Metanephros (tissue), 1 donor: ENCODE data around the gene OR1J2. TPM values are rescaled to one million over a fixed set of nuclear protein-coding genes. Genes with fewer than 3 reads are reported as not detected.

Source experiments
- total RNA-seq: library from RNA; depleted of rRNA; stranded (reverse); fragments of >200 nt; gene quantifications from one replicate; pipeline ENCODE4 v1.2.3, GENCODE V29; 2014

OR1J2 gene, protein sequence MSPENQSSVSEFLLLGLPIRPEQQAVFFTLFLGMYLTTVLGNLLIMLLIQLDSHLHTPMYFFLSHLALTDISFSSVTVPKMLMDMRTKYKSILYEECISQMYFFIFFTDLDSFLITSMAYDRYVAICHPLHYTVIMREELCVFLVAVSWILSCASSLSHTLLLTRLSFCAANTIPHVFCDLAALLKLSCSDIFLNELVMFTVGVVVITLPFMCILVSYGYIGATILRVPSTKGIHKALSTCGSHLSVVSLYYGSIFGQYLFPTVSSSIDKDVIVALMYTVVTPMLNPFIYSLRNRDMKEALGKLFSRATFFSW
- not detected for total RNA-seq

DNA sequence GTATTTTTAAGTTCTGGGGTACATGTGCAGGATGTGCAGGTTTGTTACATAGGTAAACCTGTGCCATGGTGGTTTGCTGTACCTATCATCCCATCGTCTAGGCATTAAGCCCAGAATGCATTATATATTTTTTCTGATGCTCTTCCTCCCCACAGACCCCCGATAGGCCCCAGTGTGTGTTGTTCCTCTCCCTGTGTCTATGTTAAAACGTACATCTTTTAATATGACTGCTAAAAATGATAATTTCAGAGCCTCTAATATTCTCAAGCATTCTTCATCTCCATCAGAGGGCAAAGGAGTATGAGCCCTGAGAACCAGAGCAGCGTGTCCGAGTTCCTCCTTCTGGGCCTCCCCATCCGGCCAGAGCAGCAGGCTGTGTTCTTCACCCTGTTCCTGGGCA is at the start of gene OR1J2:
Gene OR1J2, plus strand, starts transcription at position 301 of the 400 bp plus-strand sequence. Its CDS starts 0 bp downstream, at position 301.

DNA sequence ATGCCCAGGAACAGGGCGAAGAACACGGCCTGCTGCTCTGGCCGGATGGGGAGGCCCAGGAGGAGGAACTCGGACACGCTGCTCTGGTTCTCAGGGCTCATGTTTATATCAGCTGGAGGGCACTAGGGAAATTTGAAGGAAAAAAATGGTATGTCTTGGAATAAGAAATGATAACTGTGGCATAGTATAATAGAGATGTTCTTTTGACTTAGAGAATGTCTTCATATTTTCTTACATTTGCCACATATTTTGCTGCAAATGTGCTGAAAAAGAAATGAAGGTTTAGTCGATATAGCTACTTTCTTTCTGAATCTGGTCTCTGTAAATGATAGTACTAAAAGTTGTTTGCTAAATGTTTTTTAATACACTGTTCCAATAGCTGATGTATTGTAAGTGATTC is 32.8 kb upstream of the OR1J2 start, which contains the start of gene OR1J1:
Gene OR1J1, minus strand, starts transcription at position 101 of the 400 bp plus-strand sequence. Its CDS starts 0 bp downstream, at position 101.

DNA sequence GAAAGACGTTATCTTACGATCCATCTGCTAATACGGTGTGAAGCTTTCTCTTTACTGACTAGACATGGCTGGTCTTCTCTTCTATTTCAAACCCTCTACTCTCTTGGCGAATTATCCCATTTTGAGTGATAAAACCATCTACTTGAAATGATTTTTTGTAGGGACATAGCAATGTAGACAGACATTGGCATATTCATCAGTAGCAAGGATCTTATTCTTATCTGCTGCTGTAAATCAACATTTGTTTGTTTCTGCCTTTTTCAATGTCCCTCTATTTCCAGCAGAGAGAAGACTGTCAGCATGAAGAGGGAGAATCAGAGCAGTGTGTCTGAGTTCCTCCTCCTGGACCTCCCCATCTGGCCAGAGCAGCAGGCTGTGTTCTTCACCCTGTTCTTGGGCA is 8.2 kb downstream of the OR1J2 start, which contains the start of gene OR1J4:
Gene OR1J4, plus strand, starts transcription at position 301 of the 400 bp plus-strand sequence. Its CDS starts 0 bp downstream, at position 301.

DNA sequence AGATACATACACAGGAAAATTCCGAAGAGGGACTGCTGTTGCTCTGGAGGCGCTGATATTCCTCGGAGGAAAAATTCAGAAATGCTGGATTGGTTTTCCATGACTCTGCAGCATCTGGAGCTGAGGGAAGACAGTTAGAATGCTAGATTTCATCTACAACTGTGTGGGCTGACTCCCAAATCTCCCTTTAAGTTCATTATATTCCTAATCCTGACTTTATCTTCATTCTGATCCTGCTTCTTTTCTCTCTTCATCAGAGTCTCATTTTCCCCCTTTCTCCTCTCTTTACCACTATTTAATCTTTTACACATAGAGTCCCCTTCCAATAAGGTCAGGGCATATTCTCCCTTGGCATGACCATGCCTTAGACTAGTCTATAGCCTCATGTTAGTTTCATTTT is 16.6 kb downstream of the OR1J2 start, which contains the start of gene OR1N1:
Gene OR1N1, minus strand, starts transcription at position 101 of the 400 bp plus-strand sequence. Its CDS starts 0 bp downstream, at position 101.

DNA sequence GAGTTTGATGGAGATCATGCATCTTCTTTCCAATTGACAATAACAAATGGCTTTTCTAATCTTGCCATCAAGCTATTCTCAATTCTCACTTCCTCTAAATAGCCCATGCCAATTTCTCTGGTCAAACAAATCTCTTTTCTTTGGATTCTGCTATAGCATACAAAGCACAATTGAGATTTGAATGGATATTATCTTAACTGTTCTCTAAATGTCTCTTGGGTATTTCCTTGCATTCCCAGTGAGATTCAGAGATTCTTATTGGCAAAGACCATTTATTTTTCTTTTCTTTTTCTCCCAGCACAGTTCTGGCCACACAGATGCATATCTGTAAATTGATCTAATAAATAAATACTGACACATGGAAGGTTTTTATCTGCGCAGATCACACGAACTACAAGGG is 42.2 kb downstream of the OR1J2 start, which contains the start of gene OR1N2:
Gene OR1N2, plus strand, starts transcription at position 301 of the 400 bp plus-strand sequence. CDS start 100 bp downstream, outside the sequence.

Other genes with a start within 250 kb of the OR1J2 start
- 12.9 TPM for gene RBM18, start 246.0 kb upstream of the OR1J2 start, total RNA-seq
- 34.4 TPM for gene MRRF, start 245.9 kb upstream of the OR1J2 start, total RNA-seq
- gene PTGS1, start 139.8 kb upstream of the OR1J2 start, total RNA-seq: 9.6 TPM
- gene OR1J1, start 32.9 kb upstream of the OR1J2 start, total RNA-seq: not detected
- not detected for gene OR1J4, start 8.3 kb downstream of the OR1J2 start, total RNA-seq
- gene OR1N1, start 16.5 kb downstream of the OR1J2 start, total RNA-seq: not detected
- gene OR1N2, start 42.3 kb downstream of the OR1J2 start, total RNA-seq: not detected
- not detected for gene OR1L8, start 72.6 kb downstream of the OR1J2 start, total RNA-seq
- not detected for gene OR1Q1, start 103.9 kb downstream of the OR1J2 start, total RNA-seq
- gene OR1B1, start 146.8 kb downstream of the OR1J2 start, total RNA-seq: 0.23 TPM
- gene OR1L1, start 150.9 kb downstream of the OR1J2 start, total RNA-seq: not detected
- gene OR1L3, start 164.3 kb downstream of the OR1J2 start, total RNA-seq: not detected
- not detected for gene OR1L4, start 213.2 kb downstream of the OR1J2 start, total RNA-seq
- not detected for gene OR1L6, start 231.5 kb downstream of the OR1J2 start, total RNA-seq